Middle frontal gyrus (tissue), 1 donor: ENCODE data around the gene PYROXD2.

Source experiments
- DNase-seq: peaks from one replicate; pipeline ENCODE4 v3.0.0-alpha.2; 2015; ENCODE audit warnings: low spot score; ENCODE audit errors: extremely low spot score

Gene PYROXD2

GRCh38 chr10:98435178-98435577 is 20.2 kb upstream of the PYROXD2 start:
- DNase-seq: no peak

GRCh38 chr10:98433881-98434732 is 19.1 kb upstream of the PYROXD2 start:
- no peak for DNase-seq

GRCh38 chr10:98433371-98433770 is 18.4 kb upstream of the PYROXD2 start:
- no peak for DNase-seq

GRCh38 chr10:98432330-98432729 is 17.3 kb upstream of the PYROXD2 start:
- no peak for DNase-seq

- DNase-seq: no peak
Observed at GRCh38 chr10:98431016-98431415, 16.0 kb upstream of the PYROXD2 start.

- DNase-seq: no peak
Observed at GRCh38 chr10:98430427-98430826, 15.4 kb upstream of the PYROXD2 start.

- DNase-seq: no peak
Observed at GRCh38 chr10:98429320-98430072, 14.5 kb upstream of the PYROXD2 start.

- no peak for DNase-seq
Observed at GRCh38 chr10:98427011-98427515, 12.1 kb upstream of the PYROXD2 start.

- no peak for DNase-seq
Observed at GRCh38 chr10:98425511-98426352, 10.8 kb upstream of the PYROXD2 start.

- DNase-seq: no peak
Observed at GRCh38 chr10:98424295-98425254, 9.6 kb upstream of the PYROXD2 start.

GRCh38 chr10:98423691-98424120 is 8.7 kb upstream of the PYROXD2 start:
- no peak for DNase-seq

GRCh38 chr10:98422182-98422581 is 7.2 kb upstream of the PYROXD2 start:
- no peak for DNase-seq

GRCh38 chr10:98420786-98421185 is 5.8 kb upstream of the PYROXD2 start:
- DNase-seq: no peak

GRCh38 chr10:98419469-98420261 is 4.7 kb upstream of the PYROXD2 start:
- DNase-seq: no peak

GRCh38 chr10:98418665-98419468 is 3.9 kb upstream of the PYROXD2 start:
- DNase-seq: no peak

- DNase-seq: no peak
Observed at GRCh38 chr10:98417973-98418664, 3.1 kb upstream of the PYROXD2 start.

GRCh38 chr10:98417481-98417959 is 2.5 kb upstream of the PYROXD2 start:
- DNase-seq: no peak
